LNCaP clone FGC (cell line): ENCODE data around the gene ADGRL3.
"Not testable (repeated sequence)": the region's sequence is repeated elsewhere in the genome, so short reads cannot be mapped to it uniquely, and the experiment has no call there.

Experiments
- DNase-seq: peaks from one replicate; pipeline ENCODE4 v3.0.0-alpha.2; 2011; ENCODE audit warnings: low read depth
- H3K4me3 ChIP-seq: 2 replicates; pipeline ENCODE4 v1.5.1; 2011; ENCODE audit warnings: mild to moderate bottlenecking, low read depth, low read length, control low read depth
- CTCF ChIP-seq: IDR thresholded peaks from 2 replicates; pipeline ENCODE4 v1.5.1; 2012; ENCODE audit warnings: mild to moderate bottlenecking; ENCODE audit not compliant: control insufficient read depth, insufficient read depth; ENCODE audit errors: extremely low read depth

Gene ADGRL3

DNA sequence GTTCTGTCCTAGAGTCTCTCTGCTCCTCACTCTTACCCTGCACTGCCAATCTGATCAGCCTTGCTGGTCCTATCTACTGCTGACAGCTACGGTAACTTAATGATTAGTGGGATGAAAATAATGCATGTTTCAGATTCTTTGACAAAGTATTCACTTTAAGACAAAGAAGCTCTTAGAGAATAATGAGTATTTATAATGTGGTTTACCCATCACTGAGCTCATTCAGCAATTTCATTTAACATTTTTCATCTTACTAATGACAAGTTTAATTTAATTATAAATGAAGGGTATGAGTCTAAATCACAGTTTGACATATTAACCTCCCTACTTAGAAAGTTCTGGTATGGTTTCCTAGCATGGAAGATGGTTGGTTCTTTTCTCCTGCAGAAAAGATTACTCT, 428.2 kb downstream of the ADGRL3 start:
- no peak overlapping the region for H3K4me3 ChIP-seq
- no peak for TF ChIP-seq CTCF
- DNase-seq, result no peak

GRCh38 chr4:61628727-61629126, 428.6 kb downstream of the ADGRL3 start:
- no peak for DNase-seq
- TF ChIP-seq CTCF, result no peak
- H3K4me3 ChIP-seq, result no peak overlapping the region

GRCh38 chr4:61630548-61630947, 430.4 kb downstream of the ADGRL3 start:
- TF ChIP-seq CTCF, result no peak
- H3K4me3 ChIP-seq, result no peak overlapping the region
- DNase-seq, result no peak

DNA sequence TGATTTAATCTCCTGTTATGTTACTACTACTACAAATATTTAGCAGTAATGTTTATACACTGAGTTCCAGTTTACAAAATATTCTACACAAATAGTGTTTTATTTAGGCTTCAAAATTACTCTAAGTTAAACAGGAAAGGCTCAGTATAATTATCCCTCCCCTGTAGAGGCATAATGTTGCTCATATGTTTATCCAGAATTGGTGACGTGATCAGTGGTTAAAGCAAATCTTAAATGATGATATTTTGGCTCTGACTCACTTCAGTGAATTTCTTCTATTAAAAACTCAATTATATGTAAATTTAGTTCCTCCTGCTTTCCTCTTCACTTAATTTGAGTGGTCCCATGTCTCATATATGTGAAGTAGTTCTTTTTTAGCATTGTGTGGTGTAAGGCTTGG, 438.5 kb downstream of the ADGRL3 start:
- DNase-seq, result no peak
- no peak for TF ChIP-seq CTCF
- no peak overlapping the region for H3K4me3 ChIP-seq

GRCh38 chr4:61646746-61647350, 446.7 kb downstream of the ADGRL3 start:
- H3K4me3 ChIP-seq, DNase-seq: not testable (repeated sequence)

DNA sequence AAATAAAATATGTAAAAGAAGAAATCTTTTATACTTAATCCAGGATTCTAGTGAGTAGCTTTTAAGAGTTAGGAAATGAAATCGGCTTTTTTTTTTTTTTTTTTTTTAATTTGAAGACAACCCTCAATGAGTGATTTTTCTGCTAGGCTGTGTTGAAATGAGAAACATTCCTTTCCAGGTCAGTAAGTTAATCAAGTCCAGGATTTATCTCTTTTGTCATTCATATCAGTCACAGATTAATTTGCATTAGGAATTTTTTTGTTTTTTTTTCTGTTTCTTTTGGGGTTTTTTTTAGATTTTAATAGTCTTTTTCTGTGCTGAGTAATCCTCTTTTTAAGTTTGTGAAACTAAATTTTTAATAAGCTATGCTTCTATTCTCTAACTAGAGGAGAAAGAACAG, 448.1 kb downstream of the ADGRL3 start:
- TF ChIP-seq CTCF, result no peak
- H3K4me3 ChIP-seq, result no peak overlapping the region
- no peak for DNase-seq

DNA sequence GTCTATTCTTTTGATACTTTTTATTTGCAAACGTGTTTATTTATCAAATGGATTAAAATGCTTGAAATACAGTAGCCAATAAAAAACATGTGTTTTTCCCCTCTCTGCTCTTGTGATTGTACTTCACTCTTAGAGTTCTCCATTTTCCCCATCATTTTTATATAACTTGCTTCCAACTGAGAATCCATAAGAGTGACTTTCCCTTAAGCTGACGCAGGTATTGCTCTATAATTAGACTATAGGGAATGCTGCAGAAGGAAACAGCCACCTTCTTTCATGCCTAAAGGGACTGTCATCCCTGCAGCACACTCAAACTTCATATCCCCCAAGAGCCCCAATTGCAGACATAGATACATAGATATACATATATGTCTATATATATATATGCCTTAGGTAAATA, 456.9 kb downstream of the ADGRL3 start:
- no peak overlapping the region for H3K4me3 ChIP-seq
- no peak for TF ChIP-seq CTCF
- no peak for DNase-seq
